Lower lobe of right lung (tissue), 2 donors: ENCODE measurements around the gene KLHL40. TPM values are rescaled to one million over a fixed set of nuclear protein-coding genes. Genes with fewer than 3 reads are reported as not detected.

Experiments used
- ATAC-seq, 2 donors: fragments of 200-7000 bp; cut with Tn5 transposase; one replicate each; pipeline ENCODE4 v1.9.1; 2020 to 2022; ENCODE audit warnings: mild to moderate bottlenecking in 2 of 2, moderate library complexity in 2 of 2
- DNase-seq: peaks from one replicate; pipeline ENCODE4 v3.0.0-alpha.2; 2020
- H3K27ac ChIP-seq: fragments of 200-600 bp; one replicate; pipeline ENCODE4 v1.8.0; 2022
- H3K27me3 ChIP-seq: fragments of 200-600 bp; one replicate; pipeline ENCODE4 v1.8.0; 2022; ENCODE audit warnings: low read depth
- H3K36me3 ChIP-seq: fragments of 200-600 bp; one replicate; pipeline ENCODE4 v1.8.0; 2022; ENCODE audit warnings: mild to moderate bottlenecking
- H3K4me1 ChIP-seq: fragments of 200-600 bp; one replicate; pipeline ENCODE4 v1.8.0; 2022
- H3K4me3 ChIP-seq: fragments of 200-600 bp; one replicate; pipeline ENCODE4 v1.8.0; 2022; ENCODE audit warnings: mild to moderate bottlenecking
- H3K9me3 ChIP-seq: fragments of 200-600 bp; one replicate; pipeline ENCODE4 v1.8.0; 2022
- intact Hi-C: fragments of 100-400 bp; cut with DNase I; formaldehyde crosslinking; loops from one replicate; pipeline ENCODE4 v1.11.0; 2022
- total RNA-seq: library from RNA; stranded (reverse); fragmentation: NEBNext Ultra II Directional; extraction: Animal tissue kit (Norgen Biotek cat#: 25700); gene quantifications from one replicate; pipeline ENCODE4 v1.2.1, GENCODE V29; 2021
- TF ChIP-seq, protein P1 (sequence below): fragments of 200-600 bp; IDR thresholded peaks from one replicate; pipeline ENCODE4 v1.8.0; 2022; ENCODE audit warnings: antibody characterized with exemption, mild to moderate bottlenecking
- donor health status: DM: no; HTN: yes; CAD: no; lungs with severe emphysema.

The KLHL40 gene
- total RNA-seq, 1 donor from 2014 or later = not detected

DNA sequence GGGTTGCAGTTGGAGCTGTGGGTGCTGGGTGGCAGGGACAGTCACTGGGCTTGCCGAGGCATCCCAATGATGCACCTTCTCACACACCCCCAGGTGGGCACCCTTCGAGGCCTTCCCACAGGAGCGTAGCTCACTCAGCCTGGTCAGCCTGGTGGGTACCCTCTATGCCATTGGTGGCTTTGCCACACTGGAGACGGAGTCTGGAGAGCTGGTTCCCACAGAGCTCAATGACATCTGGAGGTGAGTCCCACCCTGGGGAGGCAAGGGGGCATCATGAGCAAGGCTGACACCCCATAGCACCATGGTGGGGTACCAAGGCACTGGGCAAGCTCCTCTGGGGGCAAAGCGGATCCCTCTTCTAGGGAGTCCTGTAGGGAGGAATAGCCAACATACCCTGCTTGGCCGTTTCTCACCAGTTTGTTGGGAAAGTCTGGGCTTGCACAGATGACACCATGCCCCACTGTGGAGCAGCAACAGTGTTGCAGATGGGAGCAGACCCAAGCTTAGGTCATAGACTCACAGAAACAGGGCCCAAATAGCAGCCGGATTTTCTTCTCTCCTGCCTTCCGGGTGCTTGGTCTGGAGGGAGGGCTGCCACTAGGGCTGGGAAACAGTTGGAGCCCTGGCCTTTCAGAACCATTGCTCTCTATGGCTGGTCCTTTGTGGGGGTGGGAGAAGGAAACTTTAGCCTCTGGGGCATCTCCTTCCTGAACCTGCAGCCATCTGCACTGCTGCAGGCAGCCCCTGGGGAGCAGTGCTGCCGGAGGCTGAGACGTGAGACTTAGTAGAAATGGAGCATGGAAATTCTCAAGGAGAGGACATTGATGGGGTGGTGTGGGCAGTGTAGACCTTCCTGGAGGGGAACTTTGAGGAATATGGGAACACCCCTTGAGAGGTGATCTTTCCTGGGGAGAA lies 5.7 kb downstream of the KLHL40 start:
- intact Hi-C loops = no loop called here
- H3K27ac ChIP-seq = no peak overlapping the region
- H3K27me3 ChIP-seq = peaks cover 9% of the 10 kb centered on the region
- no peaks in the 10 kb centered on the region for H3K9me3 ChIP-seq
- DNase-seq = peak; percentile 39
- H3K4me1 ChIP-seq = no peaks in the 10 kb centered on the region
- TF ChIP-seq, protein P1, sequence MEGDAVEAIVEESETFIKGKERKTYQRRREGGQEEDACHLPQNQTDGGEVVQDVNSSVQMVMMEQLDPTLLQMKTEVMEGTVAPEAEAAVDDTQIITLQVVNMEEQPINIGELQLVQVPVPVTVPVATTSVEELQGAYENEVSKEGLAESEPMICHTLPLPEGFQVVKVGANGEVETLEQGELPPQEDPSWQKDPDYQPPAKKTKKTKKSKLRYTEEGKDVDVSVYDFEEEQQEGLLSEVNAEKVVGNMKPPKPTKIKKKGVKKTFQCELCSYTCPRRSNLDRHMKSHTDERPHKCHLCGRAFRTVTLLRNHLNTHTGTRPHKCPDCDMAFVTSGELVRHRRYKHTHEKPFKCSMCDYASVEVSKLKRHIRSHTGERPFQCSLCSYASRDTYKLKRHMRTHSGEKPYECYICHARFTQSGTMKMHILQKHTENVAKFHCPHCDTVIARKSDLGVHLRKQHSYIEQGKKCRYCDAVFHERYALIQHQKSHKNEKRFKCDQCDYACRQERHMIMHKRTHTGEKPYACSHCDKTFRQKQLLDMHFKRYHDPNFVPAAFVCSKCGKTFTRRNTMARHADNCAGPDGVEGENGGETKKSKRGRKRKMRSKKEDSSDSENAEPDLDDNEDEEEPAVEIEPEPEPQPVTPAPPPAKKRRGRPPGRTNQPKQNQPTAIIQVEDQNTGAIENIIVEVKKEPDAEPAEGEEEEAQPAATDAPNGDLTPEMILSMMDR = no peak
- H3K36me3 ChIP-seq = no peaks in the 10 kb centered on the region
- ATAC-seq = no peak
- no peak overlapping the region for H3K4me3 ChIP-seq

DNA sequence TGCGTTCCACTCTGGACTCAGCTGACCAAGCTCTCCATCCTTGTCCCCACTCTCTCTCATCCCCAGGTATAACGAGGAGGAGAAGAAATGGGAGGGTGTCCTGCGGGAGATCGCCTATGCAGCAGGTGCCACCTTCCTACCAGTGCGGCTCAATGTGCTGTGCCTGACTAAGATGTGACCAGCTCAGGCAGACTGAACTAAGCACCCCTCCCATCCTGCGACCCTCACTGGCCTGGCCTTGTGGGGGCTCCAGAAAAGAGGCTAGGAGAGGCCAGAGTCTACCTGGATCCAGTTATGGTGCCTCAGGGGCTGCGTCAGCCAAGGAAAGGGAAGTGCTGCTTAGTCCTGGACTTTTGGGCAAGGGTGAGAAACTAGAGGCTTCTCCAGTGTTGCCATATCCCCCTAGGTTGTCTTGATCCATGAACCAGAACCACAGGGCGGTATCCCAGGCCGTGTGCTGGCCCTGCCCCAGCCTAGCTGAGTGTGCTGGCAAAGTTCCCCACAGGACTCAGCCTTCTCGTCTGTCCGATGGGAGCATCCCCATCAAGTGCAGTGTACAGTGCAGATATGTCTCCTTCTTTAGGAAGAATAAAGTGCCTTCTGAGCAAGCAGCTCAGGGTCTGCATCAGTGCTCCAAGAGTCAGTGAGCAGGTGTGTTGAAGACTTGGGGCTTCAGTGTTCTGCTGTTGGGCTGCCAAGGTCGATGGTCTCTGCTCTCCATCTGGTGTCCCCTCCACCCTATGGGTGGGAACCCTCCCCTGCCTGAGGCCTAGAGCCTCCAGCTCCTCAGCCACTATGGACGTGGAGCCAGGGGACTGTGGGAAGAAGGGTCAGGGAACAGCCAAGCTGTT lies 6.7 kb downstream of the KLHL40 start:
- Histone ChIP-seq H3K9me3 (no peaks in the 10 kb centered on the region), H3K27ac (no peak overlapping the region), H3K27me3 (no peaks in the 10 kb centered on the region), H3K4me3 (no peak overlapping the region), H3K4me1 (no peaks in the 10 kb centered on the region), H3K36me3 (no peaks in the 10 kb centered on the region)
- no peak for ATAC-seq
- intact Hi-C loops = no loop called here
- TF ChIP-seq, protein P1 = no peak
- DNase-seq = peak; percentile 32

DNA sequence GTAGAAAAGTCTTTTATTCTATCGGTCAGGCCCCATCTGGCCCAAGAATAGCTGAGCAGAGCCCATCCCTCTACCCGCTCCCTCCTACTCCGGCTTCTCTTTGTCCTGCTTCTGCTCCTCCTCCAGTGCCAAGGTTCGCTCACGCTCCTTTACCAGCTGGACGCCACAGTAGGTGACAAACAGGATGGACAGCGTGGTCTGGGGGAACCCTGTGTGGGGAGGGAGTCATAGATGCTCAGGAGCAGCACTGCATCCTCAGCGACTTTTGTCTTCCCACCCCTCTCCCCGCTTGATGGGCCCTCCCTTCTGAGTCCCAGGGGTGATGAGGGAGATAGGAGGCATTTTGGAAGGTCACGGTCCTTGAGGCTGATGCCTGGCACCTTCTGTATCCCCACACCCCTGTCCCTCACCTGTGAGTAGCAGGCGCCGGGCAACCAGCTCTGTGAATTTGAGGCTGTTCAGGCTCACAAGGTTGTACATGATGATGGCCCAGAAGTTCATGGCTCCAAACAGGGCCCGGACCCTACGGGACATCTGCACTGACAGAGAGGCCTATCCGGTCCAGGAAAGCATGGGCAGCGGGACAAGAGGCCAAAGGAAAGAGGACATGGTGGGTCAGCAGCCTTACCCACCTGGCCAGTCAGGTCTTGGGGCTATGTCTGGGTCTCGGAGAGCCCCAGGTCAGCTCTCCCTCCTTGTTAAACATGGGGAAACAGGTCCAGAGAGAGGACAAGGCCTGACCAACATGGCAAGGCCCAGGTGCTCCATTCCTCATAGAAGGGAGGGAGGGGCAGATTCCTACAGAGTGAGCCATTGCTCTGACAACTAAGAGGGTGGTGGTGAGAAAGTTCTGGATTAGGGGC lies 7.6 kb downstream of the KLHL40 start:
- Histone ChIP-seq H3K4me1 (no peaks in the 10 kb centered on the region), H3K4me3 (no peak overlapping the region), H3K36me3 (no peaks in the 10 kb centered on the region), H3K27ac (no peak overlapping the region), H3K27me3 (no peaks in the 10 kb centered on the region), H3K9me3 (no peaks in the 10 kb centered on the region)
- TF ChIP-seq, protein P1 = no peak
- intact Hi-C loops = no loop called here
- peak; percentile 13 for DNase-seq
- no peak for ATAC-seq

DNA sequence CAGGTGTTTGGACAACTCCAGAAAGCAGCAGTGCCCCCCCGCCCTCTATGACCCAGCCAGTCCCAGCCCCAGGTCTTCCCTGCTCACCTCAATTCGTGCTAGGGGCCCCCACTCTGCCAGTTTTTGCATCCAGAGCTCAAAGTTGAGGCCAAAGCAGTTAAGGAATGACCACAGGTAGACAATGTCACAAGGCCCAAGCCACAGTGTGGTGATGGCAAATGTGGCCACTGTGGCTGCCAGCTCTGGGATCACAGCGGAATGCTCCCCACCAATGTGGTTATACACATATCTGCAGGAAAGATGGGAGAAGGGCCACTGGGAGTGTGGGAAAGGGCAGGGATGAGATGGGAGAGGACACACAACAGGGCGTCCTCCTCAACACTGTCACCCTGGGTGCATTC lies 8.2 kb downstream of the KLHL40 start:
- H3K27me3 ChIP-seq = no peaks in the 10 kb centered on the region
- TF ChIP-seq, protein P1 = no peak
- intact Hi-C loops = no loop called here
- H3K27ac ChIP-seq = no peak overlapping the region
- H3K4me1 ChIP-seq = no peaks in the 10 kb centered on the region
- no peak overlapping the region for H3K4me3 ChIP-seq
- ATAC-seq = no peak
- DNase-seq = peak; percentile 24
- no peaks in the 10 kb centered on the region for H3K9me3 ChIP-seq
- no peaks in the 10 kb centered on the region for H3K36me3 ChIP-seq

DNA sequence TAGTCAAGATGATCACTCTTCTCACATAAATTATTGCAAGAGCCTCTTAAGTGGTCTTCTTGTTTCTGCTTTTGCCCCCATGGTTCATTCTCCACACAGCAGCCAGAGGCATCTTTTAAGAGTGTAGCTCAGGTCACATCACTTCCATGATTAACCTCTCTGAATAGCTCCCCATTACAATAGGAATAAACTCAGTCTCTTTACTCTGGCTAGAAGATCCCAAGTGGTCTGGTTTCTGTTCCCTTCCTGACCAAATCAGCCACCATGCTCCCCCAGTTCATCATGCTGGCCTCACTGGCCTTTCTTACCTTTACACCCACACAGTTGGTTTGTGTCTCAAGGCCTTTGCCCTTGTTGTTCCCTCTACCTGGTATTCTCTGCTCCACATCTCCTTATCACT lies 9.0 kb downstream of the KLHL40 start:
- no peak overlapping the region for H3K4me3 ChIP-seq
- DNase-seq (no peak), ATAC-seq (no peak)
- H3K4me1 ChIP-seq = no peaks in the 10 kb centered on the region
- H3K27ac ChIP-seq = no peak overlapping the region
- no peaks in the 10 kb centered on the region for H3K27me3 ChIP-seq
- intact Hi-C loops = no loop called here
- no peaks in the 10 kb centered on the region for H3K36me3 ChIP-seq
- TF ChIP-seq, protein P1 = no peak
- H3K9me3 ChIP-seq = no peaks in the 10 kb centered on the region
